ENCODE measurements around the gene DCLRE1A.

DNA sequence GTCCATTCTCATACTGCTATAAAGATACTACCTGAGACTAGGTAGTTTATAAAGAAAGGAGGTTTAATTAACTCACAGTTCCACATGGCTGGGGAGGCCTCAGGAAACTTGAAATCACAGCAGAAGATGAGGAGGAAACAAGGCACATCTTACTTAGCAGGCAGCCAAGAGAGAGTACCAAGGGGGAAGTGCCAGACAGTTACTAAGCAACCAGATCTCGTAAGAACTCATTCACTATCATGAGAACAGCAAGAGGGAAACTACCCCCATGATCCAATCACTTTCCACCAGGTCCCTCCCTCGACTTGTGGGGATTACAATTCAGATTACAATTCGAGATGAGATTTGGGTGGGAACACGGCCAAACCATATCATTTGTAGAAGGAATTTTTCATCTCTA, 36.9 kb upstream of the DCLRE1A start:
- TF ChIP-seq FOXM1 (IDR thresholded peaks at IDR 0.05; ENCODE audit: borderline replicate concordance) (no peak), ZNF384 (IDR thresholded peaks at IDR 0.05) (no peak), ELF4 (IDR thresholded peaks at IDR 0.05) (no peak), HDGF (IDR thresholded peaks at IDR 0.05; ENCODE audit: borderline replicate concordance) (no peak), FOXA1 (IDR thresholded peaks at IDR 0.05) (no peak), SP1 (IDR thresholded peaks at IDR 0.05) (no peak), SUZ12 (IDR thresholded peaks at IDR 0.05) (no peak), BHLHE40 (IDR thresholded peaks at IDR 0.05; ENCODE audit: borderline replicate concordance) (no peak), ARNT (IDR thresholded peaks at IDR 0.05) (no peak)
- TF ChIP-seq, protein P1, sequence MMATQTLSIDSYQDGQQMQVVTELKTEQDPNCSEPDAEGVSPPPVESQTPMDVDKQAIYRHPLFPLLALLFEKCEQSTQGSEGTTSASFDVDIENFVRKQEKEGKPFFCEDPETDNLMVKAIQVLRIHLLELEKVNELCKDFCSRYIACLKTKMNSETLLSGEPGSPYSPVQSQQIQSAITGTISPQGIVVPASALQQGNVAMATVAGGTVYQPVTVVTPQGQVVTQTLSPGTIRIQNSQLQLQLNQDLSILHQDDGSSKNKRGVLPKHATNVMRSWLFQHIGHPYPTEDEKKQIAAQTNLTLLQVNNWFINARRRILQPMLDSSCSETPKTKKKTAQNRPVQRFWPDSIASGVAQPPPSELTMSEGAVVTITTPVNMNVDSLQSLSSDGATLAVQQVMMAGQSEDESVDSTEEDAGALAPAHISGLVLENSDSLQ (IDR thresholded peaks at IDR 0.05), result no peak
